Cerebellar cortex (tissue), 1 donor: ENCODE data around the gene PSAT1.
A peak's percentile ranks its signal among the peaks of the same experiment; 100 is the strongest.

Experiments
- DNase-seq: peaks from one replicate; pipeline ENCODE4 v3.0.0-alpha.2; 2015; ENCODE audit warnings: low spot score

The PSAT1 gene

GRCh38 chr9:78316166-78316892 lies 19.4 kb downstream of the PSAT1 start:
- DNase-seq = peak; percentile 46

- DNase-seq = no peak
Observed at GRCh38 chr9:78319197-78320029, 22.5 kb downstream of the PSAT1 start.

GRCh38 chr9:78320030-78320693 lies 23.2 kb downstream of the PSAT1 start:
- no peak for DNase-seq

- DNase-seq = no peak
Observed at GRCh38 chr9:78320875-78321496, 24.1 kb downstream of the PSAT1 start.

GRCh38 chr9:78321505-78321904 lies 24.6 kb downstream of the PSAT1 start:
- DNase-seq = no peak

- DNase-seq = no peak
Observed at GRCh38 chr9:78324068-78324650, 27.2 kb downstream of the PSAT1 start.

GRCh38 chr9:78324682-78325081 lies 27.8 kb downstream of the PSAT1 start:
- DNase-seq = no peak

- DNase-seq = no peak
Observed at GRCh38 chr9:78325343-78325742, 28.4 kb downstream of the PSAT1 start.

- DNase-seq = no peak
Observed at GRCh38 chr9:78325846-78326360, 29.0 kb downstream of the PSAT1 start.

GRCh38 chr9:78326564-78326963 lies 29.6 kb downstream of the PSAT1 start:
- DNase-seq = no peak

GRCh38 chr9:78332381-78332780 lies 35.5 kb downstream of the PSAT1 start:
- DNase-seq = no peak

- no peak for DNase-seq
Observed at GRCh38 chr9:78348848-78349247, 51.9 kb downstream of the PSAT1 start.

GRCh38 chr9:78351816-78352215 lies 54.9 kb downstream of the PSAT1 start:
- DNase-seq = no peak

GRCh38 chr9:78354324-78354973 lies 57.5 kb downstream of the PSAT1 start:
- no peak for DNase-seq

- no peak for DNase-seq
Observed at GRCh38 chr9:78354989-78355388, 58.1 kb downstream of the PSAT1 start.

- DNase-seq = no peak
Observed at GRCh38 chr9:78356634-78357033, 59.7 kb downstream of the PSAT1 start.

- no peak for DNase-seq
Observed at GRCh38 chr9:78357165-78357873, 60.4 kb downstream of the PSAT1 start.

- DNase-seq = no peak
Observed at GRCh38 chr9:78358329-78359051, 61.6 kb downstream of the PSAT1 start.

GRCh38 chr9:78363221-78363620 lies 66.3 kb downstream of the PSAT1 start:
- DNase-seq = no peak
